ENCODE data around the gene SELENOT.

GRCh38 chr3:150589759-150590158, 13.4 kb upstream of the SELENOT start:
- no peak for TF ChIP-seq POLR2A (IDR thresholded peaks at IDR 0.05; ENCODE audit: borderline replicate concordance, extremely low read depth, insufficient read depth, insufficient read length)
- no peak for TF ChIP-seq CTCF (IDR thresholded peaks at IDR 0.05 in 2 of 3, conservative IDR thresholded peaks at IDR 0.05 in 1 of 3; ENCODE audit: borderline replicate concordance in 1 of 3, insufficient read depth in 1 of 3, low read depth in 2 of 3, low read length in 2 of 3)
- no peak for TF ChIP-seq EZH2phosphoT487 (IDR thresholded peaks at IDR 0.05; ENCODE audit: borderline replicate concordance)
- TF ChIP-seq EZH2 (IDR thresholded peaks at IDR 0.05), result no peak
- no peak for TF ChIP-seq SIN3A (IDR thresholded peaks at IDR 0.05; ENCODE audit: low read depth)
- no peak for TF ChIP-seq ZFX (IDR thresholded peaks at IDR 0.05)
